GM18861 (cell line): ENCODE results near the gene CPN1.
"Not testable (repeated sequence)": the region's sequence is repeated elsewhere in the genome, so short reads cannot be mapped to it uniquely, and the experiment has no call there.

Experiments used
- ATAC-seq: cut with Tn5 transposase; IDR thresholded peaks from one replicate; pipeline ENCODE4 v1.9.1; 2021; ENCODE audit not compliant: unreplicated experiment

CPN1 gene

GRCh38 chr10:100024748-100025147, 56.9 kb downstream of the CPN1 start:
- ATAC-seq, result no peak

- no peak for ATAC-seq
Measured at GRCh38 chr10:100022403-100022802, 59.3 kb downstream of the CPN1 start.

DNA sequence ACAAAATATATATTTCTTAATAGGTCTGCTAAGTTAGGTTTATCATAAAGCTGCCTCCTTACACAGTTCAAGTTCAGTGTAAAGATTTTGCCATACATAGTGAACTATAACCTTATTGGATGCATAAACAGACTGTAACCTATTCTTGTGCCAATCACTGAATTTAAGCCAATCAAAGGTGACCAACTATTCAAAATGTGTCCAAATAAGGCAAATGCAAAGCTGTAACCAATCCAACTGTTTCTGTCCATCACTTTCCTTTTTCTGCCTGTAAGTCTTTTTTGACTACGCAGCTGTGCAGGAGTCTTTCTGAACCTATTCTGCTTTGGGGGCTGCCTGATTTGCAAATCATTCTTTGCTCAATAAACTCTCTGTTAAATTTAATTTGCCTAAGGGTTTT, 60.3 kb downstream of the CPN1 start:
- no peak for ATAC-seq

DNA sequence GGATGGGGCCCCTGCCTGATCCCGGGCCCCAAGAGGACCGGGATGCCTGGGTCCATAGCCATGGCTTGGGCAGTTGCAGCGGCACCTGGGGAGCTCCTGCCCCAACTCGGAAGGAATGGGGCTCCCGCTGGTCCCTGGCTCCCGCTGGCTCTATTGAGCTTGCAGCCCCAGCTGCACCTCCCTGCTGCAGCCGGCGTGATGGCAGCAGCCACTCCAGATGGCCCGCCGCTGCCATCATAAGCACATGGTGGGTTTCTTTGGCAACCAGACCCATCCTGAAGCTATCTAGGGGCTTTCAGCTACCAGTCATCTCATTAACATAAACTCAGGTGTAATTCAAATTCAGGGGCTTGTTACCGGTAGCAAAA, 60.8 kb downstream of the CPN1 start:
- ATAC-seq, result no peak

- ATAC-seq, result peak; percentile 69
Measured at GRCh38 chr10:100020142-100020885, 61.4 kb downstream of the CPN1 start.

GRCh38 chr10:100019787-100020141, 61.9 kb downstream of the CPN1 start:
- no peak for ATAC-seq

- ATAC-seq, result peak; percentile 63
Measured at GRCh38 chr10:100014071-100014762, 67.5 kb downstream of the CPN1 start.

DNA sequence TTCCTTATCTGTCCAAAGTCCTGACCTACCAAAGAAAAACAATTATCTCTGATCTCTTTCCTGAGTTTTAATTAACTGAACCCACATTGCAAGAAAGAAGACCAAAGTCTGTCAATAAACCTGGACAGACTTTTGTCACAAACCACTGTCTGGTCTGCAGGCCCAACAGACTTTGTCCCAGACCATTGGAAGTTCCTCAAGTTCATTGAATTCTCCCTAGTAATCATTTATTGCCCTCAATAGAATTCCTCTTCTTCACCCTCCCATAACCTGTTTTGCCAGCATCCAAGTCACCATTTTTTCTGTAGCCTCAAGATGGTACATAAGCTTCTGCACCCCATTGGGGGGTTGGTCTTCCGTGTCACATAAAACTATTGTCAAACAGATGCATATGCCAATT, 68.0 kb downstream of the CPN1 start:
- no peak for ATAC-seq

DNA sequence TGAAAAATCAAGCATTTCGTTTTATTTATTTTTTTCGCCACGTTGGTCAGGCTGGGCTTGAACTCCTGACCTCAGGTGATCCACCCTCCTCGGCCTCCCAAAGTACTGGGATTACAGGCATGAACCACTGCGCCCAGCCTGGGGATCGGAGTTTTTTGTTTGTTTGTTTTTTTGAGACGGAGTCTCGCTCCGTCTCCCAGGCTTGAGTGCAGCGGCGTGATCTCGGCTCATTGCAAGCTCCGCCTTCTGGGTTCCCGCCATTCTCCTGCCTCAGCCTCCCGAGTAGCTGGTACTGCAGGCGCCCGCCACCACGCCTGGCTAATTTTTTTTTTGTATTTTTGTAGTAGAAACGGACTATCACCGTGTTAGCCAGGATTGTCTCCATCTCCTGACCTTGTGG, 69.8 kb downstream of the CPN1 start:
- not testable (repeated sequence) for ATAC-seq

GRCh38 chr10:100009793-100010676, 71.6 kb downstream of the CPN1 start, which contains the start of gene DNMBP:
Gene DNMBP, minus strand, starts transcription at chr10:100009947. Its CDS starts 37,823 bp downstream, at chr10:99972124.
- ATAC-seq, result peak; percentile 70

DNA sequence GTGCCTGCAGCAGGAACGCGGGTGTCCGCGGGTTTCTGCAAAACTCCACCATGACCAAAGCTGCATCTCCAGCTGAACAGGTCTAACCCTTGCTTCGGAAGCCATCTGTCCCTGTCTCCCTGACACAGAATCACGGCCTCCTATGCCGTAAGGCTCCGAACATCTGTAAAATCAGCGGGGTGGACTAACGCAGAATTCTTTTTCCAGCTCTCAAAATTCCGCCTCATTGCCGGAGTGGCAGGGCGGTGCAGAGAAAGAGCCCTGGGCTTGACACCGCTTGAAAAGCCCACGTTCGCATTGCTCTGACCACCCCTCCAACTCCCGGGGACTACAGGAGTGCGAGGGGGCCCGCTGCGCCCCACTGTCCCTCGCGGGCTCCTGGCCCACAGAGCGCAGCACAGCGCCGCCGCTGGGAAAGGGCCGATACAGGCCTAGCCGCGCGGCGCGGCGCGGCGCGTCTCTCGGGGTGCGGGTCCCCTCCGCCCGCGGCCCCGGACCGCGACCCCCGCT, 72.3 kb downstream of the CPN1 start:
- ATAC-seq, result peak; percentile 35

DNA sequence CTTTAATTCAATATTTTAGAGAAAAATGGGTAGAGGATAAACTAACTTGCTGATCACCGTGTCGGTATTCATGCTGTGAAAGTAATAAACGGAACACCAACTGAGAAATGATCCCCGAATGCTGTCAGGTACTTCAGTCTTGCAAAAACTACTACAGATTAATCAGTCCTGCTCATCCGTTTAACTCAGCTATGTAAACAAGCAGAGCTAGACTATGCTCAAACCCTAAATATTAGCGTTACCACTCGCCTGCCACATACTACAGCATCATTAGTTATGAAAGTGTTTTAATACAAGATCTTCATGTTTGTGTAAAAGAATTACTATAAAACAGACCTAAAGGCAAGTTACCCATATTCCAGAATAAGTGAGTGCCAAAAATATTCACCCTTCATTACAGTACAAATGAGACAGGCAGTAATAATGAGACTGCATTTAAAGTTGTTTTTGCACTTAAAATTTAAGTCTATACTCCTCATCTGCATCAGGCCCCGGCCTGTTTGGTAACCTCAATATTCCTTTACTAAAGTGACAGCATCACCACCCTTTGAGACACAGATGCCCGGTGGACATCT, 72.9 kb downstream of the CPN1 start:
- ATAC-seq, result no peak

- no peak for ATAC-seq
Measured at GRCh38 chr10:100008142-100008522, 73.5 kb downstream of the CPN1 start.

DNA sequence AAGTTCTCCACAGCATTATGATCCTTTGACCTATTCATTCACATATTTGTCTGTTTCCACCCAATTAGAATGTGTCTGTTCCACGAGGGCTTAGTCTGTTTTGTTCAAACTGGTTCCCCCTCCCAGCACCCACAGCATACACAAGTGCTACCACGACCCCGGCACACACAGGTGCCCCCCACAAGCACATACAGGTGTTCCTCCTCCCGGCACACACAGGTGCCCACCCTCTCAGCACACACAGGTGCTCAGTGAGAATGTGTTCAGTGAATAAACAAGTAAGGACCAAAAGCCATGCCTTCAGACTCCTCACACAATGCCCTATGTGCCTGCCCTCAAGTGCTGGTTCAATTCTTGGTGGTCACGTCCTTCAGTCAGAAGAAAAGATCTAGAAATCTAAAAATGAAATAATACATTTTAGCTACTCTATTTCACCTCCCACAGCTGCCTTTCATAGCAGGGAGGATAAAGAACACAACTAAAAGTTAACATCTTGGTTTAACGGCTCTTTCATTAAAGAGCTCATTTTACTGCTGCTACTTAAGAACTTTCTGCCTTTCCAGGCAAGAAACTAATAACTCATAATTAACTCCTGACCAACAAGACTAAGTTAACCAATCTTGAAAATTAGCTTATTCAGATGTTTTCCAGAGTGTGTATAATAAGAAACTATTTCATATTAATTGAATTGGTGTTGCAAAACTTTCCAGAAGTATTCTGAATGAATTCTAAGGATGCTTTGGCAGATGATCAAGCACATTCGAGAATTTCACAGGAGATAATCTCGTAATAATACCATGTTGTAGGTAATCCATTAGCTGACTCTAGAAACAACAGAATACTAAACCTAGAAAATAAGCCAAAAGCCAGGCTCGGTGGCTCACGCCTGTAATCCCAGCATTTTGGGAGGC, 74.2 kb downstream of the CPN1 start:
- no peak for ATAC-seq

GRCh38 chr10:100006243-100006886, 75.3 kb downstream of the CPN1 start:
- ATAC-seq, result no peak

- no peak for ATAC-seq
Measured at GRCh38 chr10:100004805-100005510, 76.7 kb downstream of the CPN1 start.

DNA sequence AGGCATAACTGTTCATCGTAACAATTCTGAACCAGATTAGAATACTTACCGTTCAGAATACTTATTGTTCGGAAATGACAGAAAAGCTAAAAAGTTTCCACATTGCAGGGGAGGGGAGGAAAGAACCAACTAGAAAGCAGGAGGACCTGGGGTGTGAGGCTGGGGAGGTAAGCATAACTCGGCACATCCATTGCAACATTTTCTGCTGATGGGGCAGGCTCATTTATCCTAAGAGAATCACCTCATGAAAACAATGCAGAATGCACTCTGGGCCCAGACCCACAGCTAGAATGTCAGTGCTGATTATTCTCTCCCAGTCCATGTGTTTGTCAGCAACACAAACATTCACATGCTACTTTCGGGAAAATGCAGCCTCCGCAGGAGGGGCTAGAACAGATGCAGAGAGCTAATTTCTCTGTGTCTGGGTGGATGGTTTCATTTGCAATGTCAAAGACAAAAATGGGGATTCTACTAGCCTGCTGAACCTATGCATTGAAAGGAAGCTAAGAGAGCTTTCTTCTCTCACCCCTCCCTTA, 81.5 kb downstream of the CPN1 start:
- ATAC-seq, result no peak

DNA sequence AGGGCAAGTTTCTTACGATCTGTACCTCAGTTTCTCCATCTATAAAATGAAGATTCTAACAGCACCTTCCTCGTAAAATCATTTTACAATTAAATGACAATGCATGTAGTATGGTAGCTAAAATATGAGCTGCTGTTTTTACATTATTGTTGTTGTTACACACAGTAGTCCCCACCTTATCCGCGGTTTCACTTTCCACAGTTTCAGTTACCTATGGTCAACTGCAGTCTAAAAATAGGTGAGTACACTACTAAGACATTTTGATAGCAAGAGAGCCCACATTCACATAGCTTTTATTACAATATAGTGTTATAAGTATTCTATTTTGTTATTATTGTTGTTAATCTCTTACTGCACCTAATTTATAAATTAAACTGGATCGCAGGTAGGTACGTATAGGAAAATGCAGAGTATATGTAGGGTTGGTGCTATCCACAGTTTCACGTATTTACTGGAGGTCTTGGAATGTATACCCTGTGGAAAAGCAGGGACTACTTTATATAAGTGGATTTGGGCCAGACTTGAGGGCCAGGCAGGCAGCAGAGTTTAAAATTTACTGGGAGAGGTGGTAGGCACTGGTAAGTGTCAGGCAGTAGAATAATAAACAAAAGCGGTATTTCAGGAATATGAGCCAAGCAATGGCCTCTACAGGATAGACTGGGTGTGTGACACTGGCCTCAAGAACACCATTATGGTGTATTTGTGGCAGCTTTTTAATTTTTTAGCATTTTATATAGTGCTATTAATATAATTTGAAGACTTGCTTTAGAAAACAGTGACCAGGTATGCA, 82.2 kb downstream of the CPN1 start:
- no peak for ATAC-seq
